Astrocyte of the hippocampus (primary cell): Measurements from ENCODE around the gene NAA50.

Experiments
- DNase-seq: peaks from one replicate; pipeline ENCODE4 v3.0.0; 2011; ENCODE audit warnings: low read depth, low spot score

The NAA50 gene

GRCh38 chr3:113690482-113690881 is 55.6 kb downstream of the NAA50 start:
- no peak for DNase-seq

GRCh38 chr3:113685956-113686721 is 59.9 kb downstream of the NAA50 start:
- peak; percentile 24 for DNase-seq

GRCh38 chr3:113685124-113685523 is 60.9 kb downstream of the NAA50 start:
- DNase-seq: no peak

- no peak for DNase-seq
Measured at GRCh38 chr3:113684271-113684819, 61.7 kb downstream of the NAA50 start.

- DNase-seq: no peak
Measured at GRCh38 chr3:113678773-113679172, 67.3 kb downstream of the NAA50 start.

- DNase-seq: no peak
Measured at GRCh38 chr3:113677737-113678136, 68.3 kb downstream of the NAA50 start.

GRCh38 chr3:113676261-113676660 is 69.8 kb downstream of the NAA50 start:
- no peak for DNase-seq

- DNase-seq: no peak
Measured at GRCh38 chr3:113673593-113673992, 72.5 kb downstream of the NAA50 start.

GRCh38 chr3:113668015-113668414 is 78.0 kb downstream of the NAA50 start:
- DNase-seq: peak; percentile 1
